Ishikawa (cell line): Measurements from ENCODE around the gene ZNF23.

Source experiments
- CREB1 ChIP-seq: IDR thresholded peaks from 2 replicates; pipeline ENCODE4 v1.6.1; 2012; ENCODE audit warnings: low read depth
- FOXM1 ChIP-seq: IDR thresholded peaks from 2 replicates; pipeline ENCODE4 v1.6.1; 2012; ENCODE audit warnings: low read depth, borderline replicate concordance

GRCh38 chr16:71429581-71429980 is 32.5 kb downstream of the ZNF23 start:
- TF ChIP-seq CREB1 (no peak), FOXM1 (no peak)
